IMR-90 (cell line): ENCODE measurements around the gene RUNX2. TPM values are rescaled to one million over a fixed set of nuclear protein-coding genes. Genes with fewer than 3 reads are reported as not detected.
A peak's percentile ranks its signal among the peaks of the same experiment; 100 is the strongest.

ENCODE experiments used
- ATAC-seq: fragments of 200-7000 bp; cut with Tn5 transposase; 2 replicates; pipeline ENCODE4 v1.9.1; 2020; ENCODE audit warnings: low read depth, mild to moderate bottlenecking, moderate library complexity
- BruUV-seq: library from RNA; stranded (reverse); fragments of 400-500 nt; replicated peaks from 2 replicates; lab custom pipeline; 2021; lab: Mats Ljungman, UMichigan
- CTCF ChIA-PET: fragments of 300-600 bp; formaldehyde crosslinking; extraction: SDS; loops from one replicate; lab custom pipeline; 2021; ENCODE audit warnings: antibody characterized with exemption; lab: Yijun Ruan, JAX
- POLR2A ChIA-PET: fragments of 300-600 bp; sonication (Branson Sonifier 250); formaldehyde crosslinking; loops from one replicate; lab custom pipeline; 2022; ENCODE audit warnings: antibody characterized with exemption; ENCODE audit not compliant: unreplicated experiment; lab: Charles Lee
- DNase-seq: peaks from one replicate; pipeline ENCODE4 v3.0.0; 2013
- H2AFZ ChIP-seq: replicated peaks from 2 replicates; pipeline ENCODE3; 2013; ENCODE audit warnings: low read length, mild to moderate bottlenecking; ENCODE audit not compliant: poor library complexity
- H2AK5ac ChIP-seq: 2 replicates; pipeline ENCODE4 v1.6.1; 2013; ENCODE audit warnings: low read depth, low read length, inconsistent platforms
- H2AK9ac ChIP-seq: replicated peaks from 2 replicates; pipeline ENCODE3; 2013; ENCODE audit warnings: mild to moderate bottlenecking, low read depth, low read length, moderate library complexity; ENCODE audit not compliant: poor library complexity
- H2BK120ac ChIP-seq: 2 replicates; pipeline ENCODE4 v1.6.1; 2013; ENCODE audit warnings: low read depth, low read length, inconsistent platforms
- H2BK15ac ChIP-seq: 3 replicates; pipeline ENCODE4 v1.6.1; 2013; ENCODE audit warnings: low read depth, low read length, inconsistent platforms
- H2BK20ac ChIP-seq: 2 replicates; pipeline ENCODE4 v1.6.1; 2013; ENCODE audit warnings: low read depth, mild to moderate bottlenecking, inconsistent platforms, low read length, moderate library complexity
- H2BK5ac ChIP-seq: 2 replicates; pipeline ENCODE4 v1.6.1; 2013; ENCODE audit warnings: mild to moderate bottlenecking, low read depth, low read length, inconsistent platforms; ENCODE audit not compliant: poor library complexity, severe bottlenecking
- H3K14ac ChIP-seq: replicated peaks from 2 replicates; pipeline ENCODE4 v1.6.1; 2013; ENCODE audit warnings: low read depth, low read length, inconsistent platforms
- H3K18ac ChIP-seq: 2 replicates; pipeline ENCODE4 v1.6.1; 2013; ENCODE audit warnings: low read depth, low read length, control low read depth
- H3K23ac ChIP-seq: 2 replicates; pipeline ENCODE4 v1.6.1; 2013; ENCODE audit warnings: low read depth, low read length, inconsistent platforms
- H3K27ac ChIP-seq: 2 replicates; pipeline ENCODE4 v1.5.1; 2013; ENCODE audit warnings: mild to moderate bottlenecking, control low read depth, low read length; ENCODE audit not compliant: insufficient read depth
- H3K27me3 ChIP-seq: 2 replicates; pipeline ENCODE4 v1.6.1; 2013; ENCODE audit warnings: low read length; ENCODE audit not compliant: control insufficient read depth, insufficient read depth
- H3K36me3 ChIP-seq: 2 replicates; pipeline ENCODE4 v1.6.1; 2013; ENCODE audit warnings: low read length, mixed read lengths; ENCODE audit not compliant: control insufficient read depth, insufficient read depth
- H3K4ac ChIP-seq: 2 replicates; pipeline ENCODE4 v1.6.1; 2013; ENCODE audit warnings: low read depth, low read length, inconsistent platforms
- H3K4me1 ChIP-seq: 2 replicates; pipeline ENCODE4 v1.6.1; 2013; ENCODE audit warnings: low read length, mixed read lengths; ENCODE audit not compliant: control insufficient read depth, insufficient read depth
- H3K4me2 ChIP-seq: 2 replicates; pipeline ENCODE4 v1.6.1; 2013; ENCODE audit warnings: low read depth, mild to moderate bottlenecking, control low read depth, low read length, moderate library complexity
- H3K4me3 ChIP-seq: 2 replicates; pipeline ENCODE4 v1.5.1; 2013; ENCODE audit warnings: low read depth, mild to moderate bottlenecking, control low read depth, low read length, moderate library complexity; ENCODE audit not compliant: insufficient read depth
- H3K56ac ChIP-seq: 2 replicates; pipeline ENCODE4 v1.6.1; 2013; ENCODE audit warnings: low read length, inconsistent platforms; ENCODE audit not compliant: insufficient read depth; ENCODE audit errors: extremely low read depth
- H3K79me1 ChIP-seq, 2 experiments: 2 replicates each; pipeline ENCODE4 v1.6.1; 2013; ENCODE audit warnings: low read length in 2 of 2, inconsistent platforms in 1 of 2, low read depth in 1 of 2
- H3K9ac ChIP-seq: 2 replicates; pipeline ENCODE4 v1.6.1; 2013; ENCODE audit warnings: low read depth, low read length, control low read depth
- H3K9me1 ChIP-seq: 2 replicates; pipeline ENCODE4 v1.6.1; 2013; ENCODE audit warnings: low read length, inconsistent platforms; ENCODE audit not compliant: insufficient read depth
- H3K9me3 ChIP-seq: 2 replicates; pipeline ENCODE4 v1.6.1; 2013; ENCODE audit warnings: low read length; ENCODE audit not compliant: control insufficient read depth, insufficient read depth
- H4K20me1 ChIP-seq: 2 replicates; pipeline ENCODE4 v1.6.1; 2013; ENCODE audit warnings: low read length, inconsistent platforms; ENCODE audit not compliant: insufficient read depth
- H4K5ac ChIP-seq: 2 replicates; pipeline ENCODE4 v1.6.1; 2013; ENCODE audit warnings: mild to moderate bottlenecking, low read depth, low read length, control low read depth
- H4K8ac ChIP-seq, 2 experiments: 2 replicates each; pipeline ENCODE4 v1.6.1; 2013; ENCODE audit warnings: low read depth in 2 of 2, low read length in 2 of 2, control low read depth in 1 of 2, inconsistent platforms in 1 of 2
- H4K91ac ChIP-seq: 2 replicates; pipeline ENCODE4 v1.6.1; 2013; ENCODE audit warnings: low read depth, low read length, inconsistent platforms; ENCODE audit not compliant: insufficient read depth
- BHLHE40 ChIP-seq: fragments of 150-350 bp; IDR thresholded peaks from 2 replicates; pipeline ENCODE4 v1.6.1; 2016; ENCODE audit warnings: mild to moderate bottlenecking, low read depth, low read length
- CEBPB ChIP-seq: IDR thresholded peaks from 2 replicates; pipeline ENCODE4 v1.6.1; 2012; ENCODE audit warnings: low read depth, low read length, improper control_type of control experiment
- CHD1 ChIP-seq: IDR thresholded peaks from 2 replicates; pipeline ENCODE4 v1.6.1; 2012; ENCODE audit warnings: low read depth, low read length, improper control_type of control experiment
- ELK1 ChIP-seq: fragments of 150-350 bp; IDR thresholded peaks from 2 replicates; pipeline ENCODE4 v1.6.1; 2016; ENCODE audit warnings: low read depth, mild to moderate bottlenecking, low read length, moderate library complexity, borderline replicate concordance
- MAFK ChIP-seq: IDR thresholded peaks from 2 replicates; pipeline ENCODE4 v1.6.1; 2012; ENCODE audit warnings: low read depth, low read length, improper control_type of control experiment
- MXI1 ChIP-seq: IDR thresholded peaks from 2 replicates; pipeline ENCODE4 v1.6.1; 2012; ENCODE audit warnings: low read depth, mild to moderate bottlenecking, low read length, moderate library complexity, borderline replicate concordance
- SMC3 ChIP-seq: fragments of 150-350 bp; IDR thresholded peaks from 2 replicates; pipeline ENCODE4 v1.6.1; 2016; ENCODE audit warnings: low read depth, mild to moderate bottlenecking, antibody characterized with exemption, low read length, moderate library complexity
- USF2 ChIP-seq: fragments of 150-350 bp; IDR thresholded peaks from 2 replicates; pipeline ENCODE4 v1.6.1; 2017; ENCODE audit warnings: mild to moderate bottlenecking, antibody characterized with exemption, low read length, low read depth
- WGBS, 2 experiments: methylation state at CpG; one replicate each; pipeline versions ENCODE4 v1.1.5 to v1.1.7; 2013; ENCODE audit warnings: missing lambda C conversion rate in 2 of 2; ENCODE audit not compliant: insufficient read length in 1 of 2; ENCODE audit errors: extremely low coverage in 2 of 2; 5-methylcytosine and 5-hydroxymethylcytosine counted together
- dilution Hi-C: fragments of 300-500 bp; cut with HindIII; formaldehyde crosslinking; loops from one replicate; pipeline ENCODE4 v1.14.3; 2018; ENCODE audit warnings: low sequenced_read_pairs; ENCODE audit not compliant: unreplicated experiment
- in situ Hi-C: fragments of 300-500 bp; cut with MboI; formaldehyde crosslinking; loops from 3 replicates; pipeline ENCODE4 v1.14.3; 2019; ENCODE audit warnings: low sequenced_read_pairs, inconsistent platforms, mixed read lengths
- intact Hi-C: fragments of 100-400 bp; cut with micrococcal nuclease; formaldehyde crosslinking; loops from 2 replicates; pipeline ENCODE4 v1.10.0; 2022
- polyA plus RNA-seq, 3 experiments: library from polyadenylated mRNA; depleted of rRNA; stranded (reverse); fragments of >200 nt; gene quantifications; 2 replicates each; pipeline ENCODE4 v1.2.3, GENCODE V29; 2012; ENCODE audit warnings: low replicate concordance in 1 of 3
- total RNA-seq: library from RNA; depleted of rRNA; stranded (reverse); fragments of >200 nt; gene quantifications from 2 replicates; pipeline ENCODE4 v1.2.3, GENCODE V29; 2012

The RUNX2 gene
- total and polyA plus RNA-seq, 2 of the 4 experiments (the other 2 are of a cell fraction), result 2.3 to 4.7 TPM

GRCh38 chr6:45677381-45678284 lies 349.5 kb downstream of the RUNX2 start:
- dilution Hi-C loops (no loop called here), intact Hi-C loops (no loop called here), in situ Hi-C loops (no loop called here)
- H3K27me3 ChIP-seq, result no peaks in the 10 kb centered on the region
- peak overlapping the region; percentile 31 for H3K9ac ChIP-seq
- peak overlapping the region; percentile 29 for H3K14ac ChIP-seq
- peaks cover 7% of the 10 kb centered on the region for H3K9me3 ChIP-seq
- peak overlapping the region; percentile 64 for H3K4ac ChIP-seq
- H4K91ac ChIP-seq, result peak overlapping the region; percentile 50
- H2AFZ ChIP-seq, result peak overlapping the region; percentile 70
- peak overlapping the region; percentile 21 to 49; a peak in 3 of 4 replicates for H4K8ac ChIP-seq
- peak overlapping the region; percentile 51; the same call in 1 of the 2 replicates for H2AK5ac ChIP-seq
- ATAC-seq (peak; percentile 94), DNase-seq (peak; percentile 66)
- POLR2A ChIA-PET, result no interaction called here
- peak overlapping the region; percentile 12; the same call in 1 of the 2 replicates for H3K56ac ChIP-seq
- H3K4me1 ChIP-seq, result peaks cover 11% of the 10 kb centered on the region
- H2AK9ac ChIP-seq, result peak overlapping the region; percentile 47
- H3K18ac ChIP-seq, result peak overlapping the region; percentile 38
- CTCF ChIA-PET, result no interaction called here
- H2BK5ac ChIP-seq, result peak overlapping the region; percentile 1
- peak overlapping the region; percentile 8 for H2BK20ac ChIP-seq
- no peak overlapping the region for H3K4me3 ChIP-seq
- peak overlapping the region; percentile 6; the same call in 1 of the 3 replicates for H2BK15ac ChIP-seq
- TF ChIP-seq USF2, result no peak
- TF ChIP-seq BHLHE40, result no peak
- no peak for TF ChIP-seq SMC3
- no peak for TF ChIP-seq CHD1
- TF ChIP-seq MAFK, result no peak
- TF ChIP-seq MXI1, result no peak
- no peak for TF ChIP-seq ELK1
- TF ChIP-seq CEBPB, result no peak
- 0 out of 2 replicates have a peak overlapping the region, but pooled peaks have one; percentile 0 for H3K27ac ChIP-seq
- H4K20me1 ChIP-seq, result no peaks in the 10 kb centered on the region
- H2BK120ac ChIP-seq, result peak overlapping the region; percentile 42
- H3K79me1 ChIP-seq, result no peaks in the 10 kb centered on the region
- peak overlapping the region; percentile 48 for H4K5ac ChIP-seq
- peak overlapping the region; percentile 48 for H3K4me2 ChIP-seq
- H3K23ac ChIP-seq, result peak overlapping the region; percentile 76
- no peaks in the 10 kb centered on the region for H3K36me3 ChIP-seq
- 13% methylated on average over 10 of the region's 14 CpGs; no CpG with 5 or more reads in 1 of the 2 experiments for WGBS, 2 experiments
- peaks cover 12% of the 10 kb centered on the region; the same call in 1 of the 2 replicates for H3K9me1 ChIP-seq
- no TSS peak for BruUV-seq
